Heart left ventricle (tissue), 13 donors: ENCODE data around the gene POLR2M.

Source experiments
- POLR2A ChIP-seq, 2 donors: fragments of 450-650 bp; IDR thresholded peaks; one replicate each; pipeline ENCODE4 v1.6.1; 2017; ENCODE audit warnings: antibody characterized with exemption in 2 of 2, mild to moderate bottlenecking in 2 of 2, moderate library complexity in 2 of 2
- TF ChIP-seq, protein P1 (sequence below), 12 donors: fragments of 200-600 bp; sonication (generic) in 4 of 12; IDR thresholded peaks; one replicate each; pipeline versions ENCODE4 v1.5.0 to v1.8.0; 2018 to 2022; ENCODE audit warnings: antibody characterized with exemption in 12 of 12, mild to moderate bottlenecking in 5 of 12
- donor health status: ischemic (EF 13 %, LVEDD 7.1; RV severe dilation, severe dysfunction).
- donor health status: DM: no; HTN: yes; CAD: no.
- donor health status: DM: no; HTN: no; CAD: no.
- donor health status: ischemic (EF 25% LVEDD 6.9; RV normal size, moderate dysfunction).
- donor health status: ischemic (EF 25% LVEDD 5.7; RV mildly dilated, moderate dysfunction).
- donor health status: ischemic (EF 35%, LVEDD 5.7; RV mildly dilated, moderate dysfunction).
- donor health status: nonischemic (EF 11% LVEDD 7.7; RV severe dilation, severe dysfunction).
- donor health status: DM: yes; HTN: yes; CAD: no.
- donor health status: PGD.
- donor health status: ischemic (EF 29% LVEDD 5.4; RV normal size, mild dysfunction).
- donor health status: nonischemic (EF 23%, LVEDD 6.1; RV moderate dilation, normal function).

- TF ChIP-seq, protein P1, sequence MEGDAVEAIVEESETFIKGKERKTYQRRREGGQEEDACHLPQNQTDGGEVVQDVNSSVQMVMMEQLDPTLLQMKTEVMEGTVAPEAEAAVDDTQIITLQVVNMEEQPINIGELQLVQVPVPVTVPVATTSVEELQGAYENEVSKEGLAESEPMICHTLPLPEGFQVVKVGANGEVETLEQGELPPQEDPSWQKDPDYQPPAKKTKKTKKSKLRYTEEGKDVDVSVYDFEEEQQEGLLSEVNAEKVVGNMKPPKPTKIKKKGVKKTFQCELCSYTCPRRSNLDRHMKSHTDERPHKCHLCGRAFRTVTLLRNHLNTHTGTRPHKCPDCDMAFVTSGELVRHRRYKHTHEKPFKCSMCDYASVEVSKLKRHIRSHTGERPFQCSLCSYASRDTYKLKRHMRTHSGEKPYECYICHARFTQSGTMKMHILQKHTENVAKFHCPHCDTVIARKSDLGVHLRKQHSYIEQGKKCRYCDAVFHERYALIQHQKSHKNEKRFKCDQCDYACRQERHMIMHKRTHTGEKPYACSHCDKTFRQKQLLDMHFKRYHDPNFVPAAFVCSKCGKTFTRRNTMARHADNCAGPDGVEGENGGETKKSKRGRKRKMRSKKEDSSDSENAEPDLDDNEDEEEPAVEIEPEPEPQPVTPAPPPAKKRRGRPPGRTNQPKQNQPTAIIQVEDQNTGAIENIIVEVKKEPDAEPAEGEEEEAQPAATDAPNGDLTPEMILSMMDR (IDR thresholded peaks at IDR 0.05), result no peak
- TF ChIP-seq POLR2A (IDR thresholded peaks at IDR 0.05), result no peak
These were observed 13.8 kb upstream of the POLR2M start for GRCh38 chr15:57692709-57693108.
